NCI-H1048 (cell line): ENCODE data around the gene LRRC8C.
"Not testable (repeated sequence)": the region's sequence is repeated elsewhere in the genome, so short reads cannot be mapped to it uniquely, and the experiment has no call there.

Experiments
- DNase-seq: peaks from one replicate; lab custom pipeline; 2025; lab: John Stamatoyannopoulos, UW

LRRC8C gene

GRCh38 chr1:89632657-89633247, at the start of gene LRRC8C:
Gene LRRC8C, plus strand, starts transcription at chr1:89633120. Its CDS starts 53,354 bp downstream, at chr1:89686474.
- DNase-seq, result peak; percentile 42

DNA sequence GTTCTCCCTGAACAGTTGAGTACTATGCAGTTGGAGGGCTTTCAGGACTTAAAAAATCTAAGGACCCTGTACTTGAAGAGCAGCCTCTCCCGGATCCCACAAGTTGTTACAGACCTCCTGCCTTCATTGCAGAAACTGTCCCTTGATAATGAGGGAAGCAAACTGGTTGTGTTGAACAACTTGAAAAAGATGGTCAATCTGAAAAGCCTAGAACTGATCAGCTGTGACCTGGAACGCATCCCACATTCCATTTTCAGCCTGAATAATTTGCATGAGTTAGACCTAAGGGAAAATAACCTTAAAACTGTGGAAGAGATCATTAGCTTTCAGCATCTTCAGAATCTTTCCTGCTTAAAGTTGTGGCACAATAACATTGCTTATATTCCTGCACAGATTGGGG, 48.7 kb upstream of the LRRC8C start:
- DNase-seq, result no peak

GRCh38 chr1:89584781-89585180, 48.1 kb upstream of the LRRC8C start:
- no peak for DNase-seq

DNA sequence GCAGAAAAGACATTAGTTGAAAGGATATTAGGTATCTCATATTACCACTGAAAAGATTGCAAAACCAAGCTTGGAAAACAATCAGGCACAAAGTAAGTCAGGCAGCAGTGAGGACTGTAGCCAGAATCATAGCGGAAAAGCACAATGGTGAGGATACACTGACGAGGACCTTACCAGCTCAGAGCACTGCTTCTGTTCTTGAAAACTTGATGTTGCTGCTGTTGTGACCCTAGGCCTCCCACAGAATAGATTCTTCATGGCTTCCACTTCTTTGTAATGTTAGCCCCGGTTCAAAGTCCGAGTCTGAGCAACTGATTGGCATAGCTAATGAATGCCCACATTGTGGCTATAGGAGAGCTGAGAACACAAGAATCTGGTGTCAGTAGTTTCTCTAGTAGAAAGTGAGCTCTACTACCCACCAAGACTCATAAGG, 45.2 kb upstream of the LRRC8C start:
- no peak for DNase-seq

- DNase-seq, result no peak
Measured at GRCh38 chr1:89588480-89588879, 44.4 kb upstream of the LRRC8C start.

DNA sequence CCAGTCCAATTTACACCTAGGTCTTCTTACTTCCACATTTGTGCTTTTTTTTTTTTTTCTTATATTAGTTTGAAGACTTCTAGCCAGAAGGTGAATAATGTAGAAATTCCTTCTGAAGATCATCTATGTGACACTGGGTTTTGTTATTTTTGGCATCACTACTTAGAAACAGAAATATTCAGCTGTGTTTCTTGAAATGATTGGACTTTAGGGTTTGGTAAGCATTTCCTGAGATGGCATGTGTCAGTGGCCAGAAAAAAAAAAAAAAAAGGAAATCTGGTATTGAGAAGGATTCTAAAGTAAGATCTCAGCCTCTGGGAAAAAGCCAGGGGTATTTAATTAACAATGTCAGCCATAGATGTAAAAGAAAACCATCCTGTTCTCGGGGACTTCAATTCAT, 43.4 kb upstream of the LRRC8C start:
- no peak for DNase-seq

DNA sequence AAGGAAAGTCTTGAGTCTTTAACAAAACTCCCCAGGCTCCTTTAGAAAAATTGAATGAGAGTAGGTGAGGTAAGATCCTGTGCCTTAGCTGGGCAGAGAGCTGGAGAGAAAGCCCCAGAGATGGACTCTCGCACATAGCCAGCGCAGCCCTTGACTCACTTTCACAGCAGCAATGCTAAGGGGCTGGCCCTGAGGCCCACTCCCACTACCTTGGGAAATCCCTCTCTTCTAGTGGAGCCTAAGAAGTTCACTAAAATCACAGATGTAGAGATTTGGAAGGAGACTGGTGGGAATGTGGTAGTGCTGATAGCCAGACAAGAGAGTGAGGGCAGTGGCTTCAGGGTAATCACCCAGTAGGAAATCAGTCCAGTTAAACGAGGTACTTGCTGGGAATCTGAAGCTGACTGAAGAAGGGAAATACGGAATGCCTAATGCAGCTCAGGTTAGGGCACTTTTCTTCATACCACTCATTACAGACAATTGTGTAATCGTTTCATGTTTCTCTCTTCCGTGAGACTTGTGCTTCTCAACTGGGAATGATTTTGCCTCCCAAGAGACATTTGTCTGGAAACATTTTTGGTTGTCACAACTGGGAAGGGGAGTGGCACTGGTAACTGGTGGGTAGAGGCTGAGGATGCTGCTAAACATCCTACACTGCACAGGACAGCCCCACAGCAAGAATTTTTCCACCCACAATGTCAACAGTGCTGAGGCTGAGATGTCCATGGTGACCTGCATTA, 42.4 kb upstream of the LRRC8C start:
- DNase-seq, result no peak

- not testable (repeated sequence) for DNase-seq
Measured at GRCh38 chr1:89592861-89593302, 40.0 kb upstream of the LRRC8C start.

DNA sequence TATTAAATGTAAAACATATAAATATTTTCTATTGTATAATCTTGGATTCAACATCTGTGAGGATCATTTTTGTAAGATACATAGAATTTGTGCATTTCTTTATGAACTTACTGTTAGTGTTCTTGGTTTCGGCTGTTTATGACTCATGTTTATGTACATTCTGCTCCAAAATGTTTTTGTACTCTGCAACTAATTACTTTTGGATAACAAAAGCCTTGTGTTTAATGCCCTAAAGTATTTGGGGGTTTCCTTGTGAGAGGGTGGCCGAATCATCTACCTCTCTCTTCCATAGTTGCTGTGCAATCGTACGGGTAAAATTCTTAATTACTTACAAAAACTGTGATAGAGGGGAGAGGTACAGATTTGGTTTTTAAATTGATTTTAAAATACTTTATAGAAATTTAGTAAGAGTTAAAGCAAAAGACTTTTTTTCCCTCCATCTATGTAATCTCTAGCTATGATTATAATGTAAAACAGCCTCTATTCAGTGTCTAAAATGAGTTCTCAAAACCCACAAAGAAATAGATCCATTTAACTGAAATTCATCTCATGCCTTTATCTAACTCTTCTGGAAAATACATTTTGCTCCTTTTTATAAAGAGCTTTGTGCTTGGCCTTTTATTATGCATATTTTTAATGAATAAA, 38.7 kb upstream of the LRRC8C start:
- no peak for DNase-seq

GRCh38 chr1:89596698-89597097, 36.2 kb upstream of the LRRC8C start:
- no peak for DNase-seq

DNA sequence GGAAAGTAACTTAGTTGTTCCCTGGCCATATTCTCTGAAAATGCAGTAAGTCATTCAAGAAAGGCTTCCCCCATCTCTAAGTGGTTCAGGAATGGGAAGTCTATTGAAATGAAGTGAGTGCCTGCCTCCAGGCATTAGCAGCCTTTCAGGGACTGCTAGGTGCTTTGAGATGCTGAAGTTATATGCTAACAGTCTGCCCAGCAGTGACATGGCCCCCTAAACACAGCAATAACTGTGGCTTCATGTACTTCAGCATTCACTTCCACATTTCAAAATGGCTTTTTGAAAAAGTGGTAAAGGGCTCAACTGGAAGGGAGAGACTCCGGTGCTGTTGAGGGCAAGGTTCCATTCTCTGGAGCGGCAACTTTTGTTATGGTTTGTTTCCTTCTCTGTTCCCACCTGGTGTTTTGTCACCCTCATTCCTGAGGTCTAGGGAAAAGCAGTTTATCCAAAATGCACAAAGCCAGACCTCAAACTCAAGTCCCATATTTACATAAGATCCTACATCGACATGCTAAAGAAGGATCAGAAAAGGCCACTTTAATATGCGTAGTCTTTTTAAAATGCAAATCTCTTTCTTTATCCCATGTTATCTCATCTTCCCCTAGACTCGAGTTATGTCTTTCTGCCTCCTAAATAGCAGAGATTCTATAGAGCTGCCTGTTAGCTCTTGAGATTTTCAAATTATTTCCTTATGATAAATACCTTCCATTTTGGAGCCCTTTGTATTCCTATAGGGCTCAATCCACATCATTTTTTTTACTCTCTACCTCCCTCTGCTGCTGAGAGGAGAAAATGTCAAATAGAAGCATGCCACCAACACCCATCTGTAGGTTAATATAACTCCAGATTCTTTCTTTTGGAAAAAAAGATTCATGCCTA, 34.2 kb upstream of the LRRC8C start:
- DNase-seq, result no peak

DNA sequence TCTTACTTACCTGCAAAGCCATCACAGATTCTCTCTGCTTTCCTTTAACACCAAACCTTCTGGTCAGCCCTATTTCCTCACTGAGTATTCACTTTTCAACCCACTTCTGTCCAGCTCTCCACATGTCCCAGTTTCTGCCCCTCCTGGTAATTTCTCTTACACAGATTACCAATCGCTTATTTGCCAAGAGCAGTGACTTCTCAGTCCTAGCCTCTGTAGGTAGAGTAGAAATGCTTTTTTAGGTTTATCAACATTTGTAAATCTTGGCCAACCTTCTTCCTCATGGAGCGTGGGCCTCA, 33.6 kb upstream of the LRRC8C start:
- no peak for DNase-seq

DNA sequence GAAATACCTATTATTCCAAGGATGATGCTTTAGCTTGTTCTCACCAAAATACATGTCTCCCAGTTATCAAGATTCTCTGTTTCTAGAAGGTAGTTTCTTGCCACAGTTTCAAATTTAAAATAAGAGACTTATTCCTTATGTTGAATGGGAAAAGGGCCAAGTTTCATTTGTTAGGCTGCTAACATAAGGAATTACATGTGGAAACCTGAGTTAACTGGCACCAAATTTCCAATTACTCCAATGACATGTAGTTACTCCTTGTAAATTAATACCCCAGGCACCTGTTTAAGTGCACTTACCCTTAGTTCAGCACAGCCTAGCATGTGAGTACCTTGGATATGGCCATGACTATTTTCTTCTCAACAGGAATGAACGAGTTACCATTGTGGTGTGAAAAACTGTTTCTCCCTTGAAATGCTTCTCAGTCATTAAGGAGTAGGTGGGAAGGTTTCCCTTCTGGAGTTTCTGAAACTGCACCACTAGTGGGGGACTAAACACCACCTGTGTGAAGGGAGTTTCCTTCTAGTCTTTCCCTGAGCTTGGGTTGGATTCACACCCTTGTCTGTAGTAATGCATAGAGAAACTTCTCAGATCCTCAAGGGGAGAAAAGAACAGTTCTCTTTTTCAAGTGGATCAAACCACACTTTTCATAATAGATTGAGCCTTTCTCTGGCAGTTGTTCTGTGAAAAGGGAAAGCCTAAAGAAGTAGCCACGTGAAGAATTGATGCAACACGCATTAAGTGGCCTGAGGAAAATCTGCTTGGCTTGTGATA, 32.3 kb upstream of the LRRC8C start:
- DNase-seq, result no peak

DNA sequence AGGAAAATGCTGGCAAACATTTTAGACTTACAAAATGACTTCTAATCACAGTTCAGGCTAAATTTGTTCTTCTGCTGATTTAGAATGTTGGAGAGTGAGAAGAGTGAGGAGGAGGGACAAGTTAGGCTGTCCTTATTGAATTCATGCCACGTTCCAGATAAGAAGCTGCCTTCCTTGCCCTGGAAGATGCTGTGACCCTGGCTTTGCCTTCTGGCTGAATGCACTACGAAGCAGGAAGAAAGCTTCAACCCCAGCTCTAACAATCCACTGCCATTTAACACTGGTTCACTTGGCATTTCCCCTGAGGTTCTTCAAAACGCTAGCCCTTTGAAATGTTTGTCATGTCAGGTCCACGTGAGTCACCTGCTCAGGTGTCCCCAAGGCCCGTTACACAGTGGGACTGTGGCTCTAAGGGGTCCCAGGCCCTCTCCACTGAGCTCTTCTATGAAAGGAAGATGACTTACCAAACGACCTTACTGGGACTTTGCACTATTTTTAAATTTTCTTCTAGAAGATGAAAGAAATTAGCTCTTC, 30.0 kb upstream of the LRRC8C start:
- no peak for DNase-seq

- DNase-seq, result no peak
Measured at GRCh38 chr1:89603651-89604413, 29.1 kb upstream of the LRRC8C start.

- DNase-seq, result no peak
Measured at GRCh38 chr1:89604414-89604735, 28.5 kb upstream of the LRRC8C start.

DNA sequence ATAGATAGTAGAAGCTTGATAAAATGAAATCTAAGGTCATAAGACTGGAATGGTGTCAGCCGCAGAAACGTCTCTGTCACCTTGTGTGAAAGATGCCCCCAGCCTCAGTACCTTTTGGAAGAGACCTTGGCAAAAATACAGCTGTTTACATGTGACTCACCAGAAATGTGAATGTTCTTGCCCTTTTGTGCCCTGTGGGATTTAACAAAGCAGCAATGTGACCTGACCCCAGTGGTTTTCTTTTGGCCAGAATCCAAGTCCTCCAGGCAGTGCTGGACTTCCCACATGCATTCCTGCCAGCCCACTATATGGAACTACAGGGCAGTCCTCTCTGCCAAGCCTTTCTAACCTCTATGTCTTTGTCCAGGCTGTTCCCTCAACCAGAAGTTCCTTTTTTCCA, 27.2 kb upstream of the LRRC8C start:
- DNase-seq, result no peak

DNA sequence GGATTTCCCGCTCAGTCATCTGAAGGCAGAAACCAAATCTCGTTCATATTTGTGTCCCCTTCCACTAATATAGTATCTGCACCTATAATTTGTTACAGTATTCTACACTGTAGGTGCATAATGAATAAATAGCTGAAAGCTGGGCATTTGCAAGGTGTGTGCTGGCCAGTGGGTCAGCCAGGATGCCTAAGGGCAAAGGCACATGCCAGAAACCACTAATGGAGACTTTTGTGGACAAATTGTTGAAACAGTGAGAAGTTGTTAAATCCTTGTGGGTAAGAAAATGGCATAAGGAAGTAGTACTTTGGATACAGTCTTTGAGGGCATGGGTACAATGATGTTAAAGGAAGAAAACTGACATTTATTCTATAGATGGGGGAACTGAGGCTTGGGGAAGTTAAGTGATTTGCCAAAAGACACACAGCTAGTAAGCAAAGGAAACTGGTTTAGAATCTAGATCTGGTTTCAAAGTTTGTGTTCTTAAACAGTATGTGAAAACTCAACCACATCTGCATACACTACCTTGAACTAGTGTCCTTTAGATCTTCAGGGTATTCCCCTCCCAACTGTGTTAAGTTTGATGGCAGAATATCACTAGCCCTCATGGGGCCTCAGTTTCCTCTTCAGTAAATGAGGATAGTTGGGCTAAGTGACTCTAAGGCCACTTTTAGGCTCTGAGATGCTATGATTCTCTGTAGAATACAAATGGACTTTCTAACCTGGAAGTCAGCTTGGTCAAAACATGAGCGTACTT, 26.5 kb upstream of the LRRC8C start:
- DNase-seq, result no peak

DNA sequence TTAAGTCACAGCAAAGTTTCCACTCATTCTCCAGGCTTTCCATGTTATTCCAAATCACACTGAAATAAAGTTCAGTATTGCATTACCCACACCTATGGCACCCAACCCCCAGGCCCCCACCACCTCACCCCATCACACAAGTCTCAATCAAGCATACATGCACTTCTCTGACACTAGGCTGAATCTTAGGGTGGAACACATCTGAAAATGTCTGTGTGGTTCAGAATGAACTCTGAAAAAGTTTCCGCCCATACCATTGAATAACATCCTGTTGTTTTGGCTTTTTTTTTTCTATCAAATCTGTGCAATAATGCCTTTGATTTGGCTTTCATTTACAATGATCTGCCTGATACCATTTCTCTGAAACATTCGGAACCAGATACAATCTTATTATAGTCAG, 25.8 kb upstream of the LRRC8C start:
- DNase-seq, result no peak
